ENCODE data around the gene TRIM38. TPM values are rescaled to one million over a fixed set of nuclear protein-coding genes. Genes with fewer than 3 reads are reported as not detected.
"Not testable (repeated sequence)": the region's sequence is repeated elsewhere in the genome, so short reads cannot be mapped to it uniquely, and the experiment has no call there.

Gene TRIM38
- total RNA-seq, 1 experiment from 2014 or later, result 7.1 TPM

- peak; percentile 18 for DNase-seq (ENCODE audit: low spot score)
These were observed 19.9 kb upstream of the TRIM38 start for GRCh38 chr6:25942561-25943147.

- DNase-seq (ENCODE audit: low spot score), result no peak
These were observed 18.7 kb upstream of the TRIM38 start for GRCh38 chr6:25943887-25944286.

- DNase-seq (ENCODE audit: low spot score), result no peak
These were observed 17.7 kb upstream of the TRIM38 start for GRCh38 chr6:25944688-25945574.

- DNase-seq (ENCODE audit: low spot score), result not testable (repeated sequence)
These were observed 16.9 kb upstream of the TRIM38 start for GRCh38 chr6:25945738-25946137.

GRCh38 chr6:25946631-25947030, 16.0 kb upstream of the TRIM38 start:
- no peak for DNase-seq (ENCODE audit: low spot score)

GRCh38 chr6:25947492-25947891, 15.1 kb upstream of the TRIM38 start:
- DNase-seq (ENCODE audit: low spot score), result not testable (repeated sequence)

- DNase-seq (ENCODE audit: low spot score), result no peak
These were observed 12.9 kb upstream of the TRIM38 start for GRCh38 chr6:25949695-25950094.

GRCh38 chr6:25950297-25950696, 12.3 kb upstream of the TRIM38 start:
- no peak for DNase-seq (ENCODE audit: low spot score)

GRCh38 chr6:25951296-25952032, 11.1 kb upstream of the TRIM38 start:
- DNase-seq (ENCODE audit: low spot score), result no peak

GRCh38 chr6:25952535-25952934, 10.1 kb upstream of the TRIM38 start:
- DNase-seq (ENCODE audit: low spot score), result no peak

- DNase-seq (ENCODE audit: low spot score), result no peak
These were observed 8.9 kb upstream of the TRIM38 start for GRCh38 chr6:25953733-25954132.

GRCh38 chr6:25954756-25955155, 7.8 kb upstream of the TRIM38 start:
- no peak for DNase-seq (ENCODE audit: low spot score)

- DNase-seq (ENCODE audit: low spot score), result no peak
These were observed 6.4 kb upstream of the TRIM38 start for GRCh38 chr6:25956226-25956625.

- DNase-seq (ENCODE audit: low spot score), result no peak
These were observed 3.9 kb upstream of the TRIM38 start for GRCh38 chr6:25958700-25959162.

GRCh38 chr6:25959890-25960536, 2.6 kb upstream of the TRIM38 start:
- no peak for DNase-seq (ENCODE audit: low spot score)

GRCh38 chr6:25960734-25961133, 1.9 kb upstream of the TRIM38 start:
- no peak for DNase-seq (ENCODE audit: low spot score)

- DNase-seq (ENCODE audit: low spot score), result no peak
These were observed 918 bp upstream of the TRIM38 start for GRCh38 chr6:25961619-25962148.

GRCh38 chr6:25963426-25964123, 973 bp downstream of the TRIM38 start:
- DNase-seq (ENCODE audit: low spot score), result no peak

- DNase-seq (ENCODE audit: low spot score), result no peak
These were observed 2.5 kb downstream of the TRIM38 start for GRCh38 chr6:25965058-25965457.

GRCh38 chr6:25966711-25967110, 4.1 kb downstream of the TRIM38 start:
- DNase-seq (ENCODE audit: low spot score), result no peak

GRCh38 chr6:25968769-25969168, 6.2 kb downstream of the TRIM38 start:
- DNase-seq (ENCODE audit: low spot score), result no peak

Data from H4 (cell line).